B cell (primary cell): ENCODE data around the gene CARD8. TPM values are rescaled to one million over a fixed set of nuclear protein-coding genes. Genes with fewer than 3 reads are reported as not detected.

ENCODE experiments used
- ATAC-seq: fragments of 200-7000 bp; cut with Tn5 transposase; one replicate; pipeline ENCODE4 v1.10.0; 2021; ENCODE audit warnings: low read depth, mild to moderate bottlenecking, moderate number of reproducible peaks, moderate library complexity
- CTCF ChIA-PET: fragments of 350-600 bp; sonication (Branson Sonifier 250); formaldehyde crosslinking; loops from one replicate; lab custom pipeline; 2021; ENCODE audit warnings: antibody characterized with exemption, inconsistent platforms; lab: Charles Lee
- POLR2A ChIA-PET: fragments of 350-600 bp; sonication (Branson Sonifier 250); formaldehyde crosslinking; loops from one replicate; lab custom pipeline; 2021; ENCODE audit warnings: antibody characterized with exemption; lab: Charles Lee
- DNase-seq: peaks from one replicate; pipeline ENCODE4 v3.0.0; 2013
- H2AFZ ChIP-seq: 2 replicates; pipeline ENCODE4 v1.6.1; 2012; ENCODE audit warnings: mild to moderate bottlenecking, low read depth, low read length; ENCODE audit not compliant: insufficient read depth, poor library complexity, severe bottlenecking
- H3K27ac ChIP-seq, 2 donors: 1 replicate in 1 of 2; 2 replicates in 1 of 2; pipeline ENCODE4 v1.5.1; 2012 to 2013; ENCODE audit warnings: low read length in 2 of 2, mild to moderate bottlenecking in 2 of 2, moderate library complexity in 1 of 2
- H3K27me3 ChIP-seq, 4 experiments: fragments of 200-600 bp in 1 of 4; sonication (generic) in 1 of 4; replicated peaks in 1 of 4; 1 replicate in 2 of 4; 2 replicates in 2 of 4; pipeline versions ENCODE4 v1.6.1 to v1.7.0; 2013 to 2016; ENCODE audit warnings: low read length in 3 of 4, mild to moderate bottlenecking in 2 of 4, mixed read lengths in 1 of 4, moderate library complexity in 1 of 4; ENCODE audit not compliant: insufficient read depth in 4 of 4, control insufficient read depth in 3 of 4; ENCODE audit errors: control extremely low read depth in 1 of 4
- H3K36me3 ChIP-seq, 2 experiments: replicated peaks in 1 of 2; 1 replicate in 1 of 2; 2 replicates in 1 of 2; pipeline versions ENCODE4 v1.6.1 to v1.7.1; 2013; ENCODE audit warnings: low read length in 1 of 2; ENCODE audit not compliant: insufficient read depth in 2 of 2, control insufficient read depth in 1 of 2; ENCODE audit errors: control extremely low read depth in 1 of 2, extremely low read depth in 1 of 2
- H3K4me1 ChIP-seq, 2 donors: fragments of 200-600 bp in 1 of 2; sonication (generic) in 1 of 2; 1 replicate in 1 of 2; 2 replicates in 1 of 2; pipeline versions ENCODE4 v1.5.1 to v1.6.1; 2013 to 2017; ENCODE audit warnings: low read length in 2 of 2; ENCODE audit not compliant: control insufficient read depth in 2 of 2, insufficient read depth in 2 of 2
- H3K4me2 ChIP-seq: replicated peaks from 2 replicates; pipeline ENCODE3; 2012; ENCODE audit warnings: mild to moderate bottlenecking, low read depth, low read length; ENCODE audit not compliant: poor library complexity, severe bottlenecking
- H3K4me3 ChIP-seq, 5 experiments: fragments of 200-600 bp in 1 of 5; sonication (generic) in 1 of 5; 1 replicate in 3 of 5; 2 replicates in 2 of 5; pipeline versions ENCODE4 v1.5.1 to v1.7.0; 2011 to 2016; ENCODE audit warnings: low read length in 4 of 5, mild to moderate bottlenecking in 4 of 5, low read depth in 2 of 5, control low read depth in 1 of 5, moderate library complexity in 1 of 5; ENCODE audit not compliant: insufficient read depth in 1 of 5; ENCODE audit errors: control extremely low read depth in 1 of 5, extremely low read depth in 1 of 5
- H3K79me2 ChIP-seq: fragments of 200-600 bp; sonication (generic); one replicate; pipeline ENCODE4 v1.6.0; 2016; ENCODE audit warnings: low read length; ENCODE audit not compliant: control insufficient read depth, insufficient read depth
- H3K9ac ChIP-seq: fragments of 200-600 bp; sonication (generic); 2 replicates; pipeline ENCODE4 v1.6.1; 2017; ENCODE audit warnings: mild to moderate bottlenecking, low read length, moderate library complexity
- H3K9me3 ChIP-seq, 3 donors: one replicate each; pipeline versions ENCODE4 v1.6.1 to v1.7.1; 2013; ENCODE audit warnings: low read length in 2 of 3; ENCODE audit not compliant: control insufficient read depth in 2 of 3, insufficient read depth in 1 of 3; ENCODE audit errors: control extremely low read depth in 1 of 3
- H4K20me1 ChIP-seq: 2 replicates; pipeline ENCODE4 v1.6.0; 2012; ENCODE audit warnings: mild to moderate bottlenecking, low read length; ENCODE audit not compliant: insufficient read depth, control insufficient read depth, poor library complexity, severe bottlenecking
- H3K27ac Mint-ChIP-seq: one replicate; pipeline ENCODE4 v1.8.0; 2021; ENCODE audit warnings: mixed read lengths
- H3K27me3 Mint-ChIP-seq: one replicate; pipeline ENCODE4 v1.8.0; 2021; ENCODE audit warnings: mixed read lengths
- H3K4me1 Mint-ChIP-seq: one replicate; pipeline ENCODE4 v1.8.0; 2021; ENCODE audit warnings: mixed read lengths
- H3K4me3 Mint-ChIP-seq: one replicate; pipeline ENCODE4 v1.8.0; 2021; ENCODE audit warnings: mixed read lengths
- H3K9me3 Mint-ChIP-seq: one replicate; pipeline ENCODE4 v1.8.0; 2022; ENCODE audit warnings: mixed read lengths; ENCODE audit not compliant: insufficient read depth
- EZH2 ChIP-seq: IDR thresholded peaks from 2 replicates; pipeline ENCODE4 v1.6.1; 2012; ENCODE audit warnings: borderline replicate concordance, low read depth, mild to moderate bottlenecking, moderate library complexity, low read length; ENCODE audit not compliant: insufficient read depth, poor library complexity, severe bottlenecking
- WGBS: methylation state at CpG from one replicate; pipeline ENCODE4 v1.1.5; 2013; ENCODE audit warnings: missing lambda C conversion rate; ENCODE audit not compliant: insufficient coverage; 5-methylcytosine and 5-hydroxymethylcytosine counted together
- intact Hi-C: fragments of 100-400 bp; cut with micrococcal nuclease; formaldehyde crosslinking; loops from one replicate; pipeline ENCODE4 v1.10.0; 2022
- polyA plus RNA-seq: library from polyadenylated mRNA; depleted of rRNA; stranded (reverse); fragments of >200 nt; gene quantifications from 2 replicates; pipeline ENCODE4 v1.2.3, GENCODE V29; 2012
- total RNA-seq, 2 donors: library from RNA; stranded (reverse); fragments of 120-200 nt in 1 of 2; gene quantifications; 1 replicate in 1 of 2; 2 replicates in 1 of 2; pipeline versions ENCODE4 v1.2.3 to v1.2.4, GENCODE V29; 2013 to 2022
- TF ChIP-seq, protein P1 (sequence below): fragments of 200-600 bp; IDR thresholded peaks from one replicate; pipeline ENCODE4 v1.8.0; 2022; ENCODE audit warnings: antibody characterized with exemption, mild to moderate bottlenecking

Gene CARD8
- total and polyA plus RNA-seq, 2 donors (not counting 1 experiment from before 2014, with no cell fraction given) = 92.0 to 161 TPM

DNA sequence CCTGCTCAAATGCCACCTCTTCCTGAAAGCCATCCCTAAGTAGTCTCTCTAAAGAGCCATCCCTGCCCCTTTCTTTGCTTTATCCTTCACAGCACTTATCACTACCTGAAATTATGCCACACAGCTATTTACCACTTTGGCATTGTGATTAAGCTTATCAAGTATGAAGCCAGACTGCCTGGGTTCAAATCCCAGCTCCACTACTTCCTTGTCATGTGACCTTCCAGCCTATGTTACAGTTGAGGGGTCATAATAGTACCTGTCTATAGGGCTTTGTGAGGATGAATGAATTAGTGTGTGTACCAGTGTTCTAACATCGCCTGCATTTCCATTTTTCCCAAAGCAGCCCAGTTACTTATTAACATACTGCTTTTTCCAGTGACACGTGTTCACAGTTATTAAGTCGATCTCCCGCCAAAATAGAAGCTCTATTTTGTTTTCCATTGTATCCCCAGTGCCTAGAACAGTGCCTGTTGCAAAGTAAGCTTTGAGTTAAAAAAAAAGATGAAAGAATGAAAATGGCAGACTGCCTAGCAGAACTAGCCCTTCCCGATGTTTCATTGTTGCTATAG is 52.4 kb downstream of the CARD8 start:
- H3K79me2 ChIP-seq = peaks cover 21% of the 10 kb centered on the region
- peaks cover 15 to 18% of the 10 kb centered on the region in 2 donors for H3K4me1 ChIP-seq
- POLR2A ChIA-PET = interaction anchor here (1.2 to 2.0 kb wide), 6 partner anchors 13 to 93 kb away, joined by 3 to 17 read pairs (median 6); partner anchors contain the start of genes CARD8, LIG1, PLA2G4C and ZSWIM9
- peak overlapping the region; percentile 82 for H3K4me2 ChIP-seq
- no peaks in the 10 kb centered on the region for H3K36me3 ChIP-seq
- no peaks in the 10 kb centered on the region for H3K27me3 Mint-ChIP-seq
- CTCF ChIA-PET = interaction anchor here (0.6 to 3.1 kb wide), 20 partner anchors 9 to 239 kb away, joined by 3 to 24 read pairs (median 4); partner anchors contain the start of genes CARD8 and PLA2G4C
- TF ChIP-seq EZH2 = no peak
- TF ChIP-seq, protein P1, sequence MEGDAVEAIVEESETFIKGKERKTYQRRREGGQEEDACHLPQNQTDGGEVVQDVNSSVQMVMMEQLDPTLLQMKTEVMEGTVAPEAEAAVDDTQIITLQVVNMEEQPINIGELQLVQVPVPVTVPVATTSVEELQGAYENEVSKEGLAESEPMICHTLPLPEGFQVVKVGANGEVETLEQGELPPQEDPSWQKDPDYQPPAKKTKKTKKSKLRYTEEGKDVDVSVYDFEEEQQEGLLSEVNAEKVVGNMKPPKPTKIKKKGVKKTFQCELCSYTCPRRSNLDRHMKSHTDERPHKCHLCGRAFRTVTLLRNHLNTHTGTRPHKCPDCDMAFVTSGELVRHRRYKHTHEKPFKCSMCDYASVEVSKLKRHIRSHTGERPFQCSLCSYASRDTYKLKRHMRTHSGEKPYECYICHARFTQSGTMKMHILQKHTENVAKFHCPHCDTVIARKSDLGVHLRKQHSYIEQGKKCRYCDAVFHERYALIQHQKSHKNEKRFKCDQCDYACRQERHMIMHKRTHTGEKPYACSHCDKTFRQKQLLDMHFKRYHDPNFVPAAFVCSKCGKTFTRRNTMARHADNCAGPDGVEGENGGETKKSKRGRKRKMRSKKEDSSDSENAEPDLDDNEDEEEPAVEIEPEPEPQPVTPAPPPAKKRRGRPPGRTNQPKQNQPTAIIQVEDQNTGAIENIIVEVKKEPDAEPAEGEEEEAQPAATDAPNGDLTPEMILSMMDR = no peak
- no peak for DNase-seq
- peaks cover 0 to 6% (median 0%) of the 10 kb centered on the region in 3 donors for H3K9me3 ChIP-seq
- H3K27ac ChIP-seq = peak overlapping the region; percentile 60 to 76
- WGBS = 0% methylated on average over 1 of the region's 5 CpGs
- peak overlapping the region; percentile 55 to 89 (median 80) for H3K4me3 ChIP-seq
- no peaks in the 10 kb centered on the region for H3K9me3 Mint-ChIP-seq
- no peaks in the 10 kb centered on the region for H3K27me3 ChIP-seq
- peaks cover 15% of the 10 kb centered on the region for H3K4me1 Mint-ChIP-seq
- no peak overlapping the region for H3K27ac Mint-ChIP-seq
- H4K20me1 ChIP-seq = no peaks in the 10 kb centered on the region
- intact Hi-C loops = loop anchor here (1.0 to 5.0 kb wide), 2 partner anchors 33 to 44 kb away; partner anchors contain the start of genes LIG1 and ZSWIM9
- H3K9ac ChIP-seq = peak overlapping the region; percentile 86
- no peak overlapping the region for H3K4me3 Mint-ChIP-seq
- peak overlapping the region; percentile 96 for H2AFZ ChIP-seq
- no peak for ATAC-seq
